HG03521 (cell line): ENCODE data around the gene NAT16.
"Not testable (repeated sequence)": the region's sequence is repeated elsewhere in the genome, so short reads cannot be mapped to it uniquely, and the experiment has no call there.

ENCODE experiments used
- ATAC-seq: cut with Tn5 transposase; IDR thresholded peaks from one replicate; pipeline ENCODE4 v1.9.1; 2021; ENCODE audit warnings: mild to moderate bottlenecking, moderate library complexity; ENCODE audit not compliant: unreplicated experiment

NAT16 gene

GRCh38 chr7:101161692-101162471 lies 18.2 kb downstream of the NAT16 start:
- ATAC-seq: no peak

GRCh38 chr7:101160910-101161309 lies 19.2 kb downstream of the NAT16 start:
- ATAC-seq: no peak

GRCh38 chr7:101159696-101160674 lies 20.1 kb downstream of the NAT16 start:
- no peak for ATAC-seq

- ATAC-seq: no peak
These were observed 23.1 kb downstream of the NAT16 start for GRCh38 chr7:101156866-101157589.

- ATAC-seq: no peak
These were observed 23.8 kb downstream of the NAT16 start for GRCh38 chr7:101156277-101156676.

GRCh38 chr7:101155303-101155702 lies 24.8 kb downstream of the NAT16 start:
- ATAC-seq: no peak

- ATAC-seq: peak; percentile 9
These were observed 25.4 kb downstream of the NAT16 start for GRCh38 chr7:101154693-101155102.

GRCh38 chr7:101153969-101154692 lies 26.0 kb downstream of the NAT16 start, which contains the start of gene AP1S1:
AP1S1 (plus strand) TSS chr7:101154476; CDS start chr7:101154515, 39 bp downstream.
- ATAC-seq: peak; percentile 82

- ATAC-seq: no peak
These were observed 28.0 kb downstream of the NAT16 start for GRCh38 chr7:101151908-101152651.

GRCh38 chr7:101140746-101141382 lies 39.2 kb downstream of the NAT16 start:
- no peak for ATAC-seq

- no peak for ATAC-seq
These were observed 39.8 kb downstream of the NAT16 start for GRCh38 chr7:101140339-101140699.

GRCh38 chr7:101138213-101138870 lies 41.8 kb downstream of the NAT16 start:
- ATAC-seq: peak; percentile 69

- no peak for ATAC-seq
These were observed 42.4 kb downstream of the NAT16 start for GRCh38 chr7:101137651-101138212.

- no peak for ATAC-seq
These were observed 45.6 kb downstream of the NAT16 start for GRCh38 chr7:101134399-101134980.

- ATAC-seq: no peak
These were observed 46.3 kb downstream of the NAT16 start for GRCh38 chr7:101133621-101134398.

- not testable (repeated sequence) for ATAC-seq
These were observed 47.2 kb downstream of the NAT16 start for GRCh38 chr7:101132626-101133600.
